Cardiac fibroblast (primary cell): Measurements from ENCODE around the gene FGFR1OP2.
"Not testable (repeated sequence)": the region's sequence is repeated elsewhere in the genome, so short reads cannot be mapped to it uniquely, and the experiment has no call there.

Experiments used
- DNase-seq, 2 donors: peaks; one replicate each; pipeline versions ENCODE4 v3.0.0 to v3.0.0-alpha.2; 2010; ENCODE audit warnings: low read depth in 2 of 2
- H3K4me3 ChIP-seq, 2 donors: replicated peaks in 1 of 2; 1 replicate in 1 of 2; 2 replicates in 1 of 2; pipeline ENCODE4 v1.5.1; 2011; ENCODE audit warnings: low read depth in 2 of 2, low read length in 2 of 2, mild to moderate bottlenecking in 2 of 2, moderate library complexity in 1 of 2
- CTCF ChIP-seq: IDR thresholded peaks from one replicate; pipeline ENCODE4 v1.5.1; 2011; ENCODE audit warnings: low read depth, mild to moderate bottlenecking, low read length, inconsistent platforms

FGFR1OP2 gene

GRCh38 chr12:26937863-26938700 is at the start of gene FGFR1OP2, which contains the start of gene INTS13:
Gene FGFR1OP2, plus strand, starts transcription at chr12:26938470. Its CDS starts 15,689 bp downstream, at chr12:26954159.
Gene INTS13, minus strand, starts transcription at chr12:26937981. Its CDS starts 1,178 bp downstream, at chr12:26936803.
- no peak for TF ChIP-seq CTCF
- peak; percentile 99 for DNase-seq
- peak within 1 kb of the TSS; percentile 96 to 99 for H3K4me3 ChIP-seq

GRCh38 chr12:26890784-26891183 is 47.5 kb upstream of the FGFR1OP2 start:
- no peak for TF ChIP-seq CTCF
- no peak for DNase-seq
- H3K4me3 ChIP-seq, result no peak overlapping the region

DNA sequence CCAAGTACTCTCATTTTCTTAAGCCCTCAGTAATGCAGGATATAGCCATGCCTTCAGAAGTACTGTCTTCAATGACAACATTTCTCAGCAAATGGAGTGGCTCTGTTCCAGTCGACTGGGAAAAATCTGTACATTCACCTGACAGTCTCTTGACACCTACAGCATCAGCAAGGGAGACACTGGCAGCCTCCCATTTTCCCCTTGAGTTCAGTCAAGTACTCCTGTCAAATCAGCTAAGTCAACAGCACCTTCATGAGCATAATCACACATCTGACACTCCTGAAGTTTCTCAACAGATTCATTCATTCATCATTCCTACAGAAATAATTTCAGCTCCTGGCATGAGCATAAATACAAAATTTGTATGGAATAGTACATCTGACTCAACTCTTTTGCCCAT is 46.6 kb upstream of the FGFR1OP2 start:
- DNase-seq, result no peak
- TF ChIP-seq CTCF, result no peak
- H3K4me3 ChIP-seq, result no peak overlapping the region

- no peak for DNase-seq
- H3K4me3 ChIP-seq, result no peak overlapping the region
- no peak for TF ChIP-seq CTCF
These were observed 42.6 kb upstream of the FGFR1OP2 start for GRCh38 chr12:26895672-26896071.

DNA sequence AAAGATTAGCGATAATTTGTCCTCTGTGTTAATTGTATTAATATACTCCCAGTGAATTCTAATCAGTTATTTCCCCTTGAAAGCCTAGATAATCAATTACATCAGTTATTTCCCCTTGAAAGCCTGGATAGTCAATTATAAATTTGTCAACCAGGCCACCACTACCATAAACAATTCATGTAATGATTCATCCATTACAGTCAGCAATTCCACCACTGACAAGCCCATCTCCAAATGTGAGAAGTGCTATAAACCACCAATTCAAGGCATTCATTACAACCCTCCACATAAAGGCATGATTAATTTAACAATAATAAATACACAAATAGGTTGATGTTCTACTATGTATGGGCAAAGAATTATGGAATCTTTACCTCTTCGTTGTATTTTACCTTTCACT is 41.4 kb upstream of the FGFR1OP2 start:
- H3K4me3 ChIP-seq, result no peak overlapping the region
- no peak for DNase-seq
- TF ChIP-seq CTCF, result no peak

DNA sequence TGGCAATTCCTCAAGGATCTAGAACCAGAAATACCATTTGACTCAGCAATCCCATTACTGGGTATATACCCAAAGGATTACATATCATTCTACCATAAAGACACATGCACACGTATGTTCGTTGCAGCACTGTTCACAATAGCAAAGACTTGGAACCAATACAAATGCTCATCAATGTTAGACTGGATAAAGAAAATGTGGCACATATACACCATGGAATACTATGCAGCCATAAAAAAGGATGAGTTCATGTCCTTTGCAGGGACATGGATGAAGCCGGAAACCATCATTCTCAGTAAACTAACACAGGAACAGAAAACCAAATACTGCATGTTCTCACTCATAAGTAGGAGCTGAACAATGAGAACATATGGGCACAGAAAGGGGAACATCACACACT is 34.9 kb upstream of the FGFR1OP2 start:
- H3K4me3 ChIP-seq, result not testable (repeated sequence)

GRCh38 chr12:26906024-26906423 is 32.2 kb upstream of the FGFR1OP2 start:
- no peak overlapping the region for H3K4me3 ChIP-seq
- TF ChIP-seq CTCF, result no peak
- no peak for DNase-seq

More for the DNA sequence above, 34.9 kb upstream of the FGFR1OP2 start:
- DNase-seq, result not testable (repeated sequence)
